ENCODE results near the gene RBM20.

The RBM20 gene

GRCh38 chr10:110818311-110819256 lies 174.4 kb downstream of the RBM20 start:
- no peak for DNase-seq

- DNase-seq: no peak
Measured at GRCh38 chr10:110820321-110820814, 176.2 kb downstream of the RBM20 start.

GRCh38 chr10:110821508-110821907 lies 177.4 kb downstream of the RBM20 start:
- no peak for DNase-seq

- no peak for DNase-seq
Measured at GRCh38 chr10:110822035-110822711, 178.0 kb downstream of the RBM20 start.

GRCh38 chr10:110822712-110823311 lies 178.7 kb downstream of the RBM20 start:
- DNase-seq: no peak

GRCh38 chr10:110824152-110824441 lies 180.0 kb downstream of the RBM20 start:
- no peak for DNase-seq

- no peak for DNase-seq
Measured at GRCh38 chr10:110824660-110825059, 180.5 kb downstream of the RBM20 start.

- DNase-seq: no peak
Measured at GRCh38 chr10:110825508-110825907, 181.4 kb downstream of the RBM20 start.

GRCh38 chr10:110827410-110827809 lies 183.3 kb downstream of the RBM20 start:
- DNase-seq: no peak

- no peak for DNase-seq
Measured at GRCh38 chr10:110827875-110828274, 183.7 kb downstream of the RBM20 start.

- DNase-seq: no peak
Measured at GRCh38 chr10:110828525-110828924, 184.4 kb downstream of the RBM20 start.

- DNase-seq: no peak
Measured at GRCh38 chr10:110829721-110830410, 185.7 kb downstream of the RBM20 start.

- no peak for DNase-seq
Measured at GRCh38 chr10:110833234-110833940, 189.3 kb downstream of the RBM20 start.

GRCh38 chr10:110833941-110834628 lies 189.9 kb downstream of the RBM20 start:
- no peak for DNase-seq

- peak; percentile 85 for DNase-seq
Measured at GRCh38 chr10:110834629-110835301, 190.6 kb downstream of the RBM20 start.

- no peak for DNase-seq
Measured at GRCh38 chr10:110835841-110836240, 191.7 kb downstream of the RBM20 start.

GRCh38 chr10:110836706-110837105 lies 192.6 kb downstream of the RBM20 start:
- no peak for DNase-seq

GRCh38 chr10:110837418-110838171 lies 193.5 kb downstream of the RBM20 start:
- no peak for DNase-seq

GRCh38 chr10:110840225-110840922 lies 196.2 kb downstream of the RBM20 start:
- DNase-seq: no peak

GRCh38 chr10:110840923-110841428 lies 196.8 kb downstream of the RBM20 start:
- DNase-seq: no peak
